Measurements from ENCODE around the gene POC1B.

DNA sequence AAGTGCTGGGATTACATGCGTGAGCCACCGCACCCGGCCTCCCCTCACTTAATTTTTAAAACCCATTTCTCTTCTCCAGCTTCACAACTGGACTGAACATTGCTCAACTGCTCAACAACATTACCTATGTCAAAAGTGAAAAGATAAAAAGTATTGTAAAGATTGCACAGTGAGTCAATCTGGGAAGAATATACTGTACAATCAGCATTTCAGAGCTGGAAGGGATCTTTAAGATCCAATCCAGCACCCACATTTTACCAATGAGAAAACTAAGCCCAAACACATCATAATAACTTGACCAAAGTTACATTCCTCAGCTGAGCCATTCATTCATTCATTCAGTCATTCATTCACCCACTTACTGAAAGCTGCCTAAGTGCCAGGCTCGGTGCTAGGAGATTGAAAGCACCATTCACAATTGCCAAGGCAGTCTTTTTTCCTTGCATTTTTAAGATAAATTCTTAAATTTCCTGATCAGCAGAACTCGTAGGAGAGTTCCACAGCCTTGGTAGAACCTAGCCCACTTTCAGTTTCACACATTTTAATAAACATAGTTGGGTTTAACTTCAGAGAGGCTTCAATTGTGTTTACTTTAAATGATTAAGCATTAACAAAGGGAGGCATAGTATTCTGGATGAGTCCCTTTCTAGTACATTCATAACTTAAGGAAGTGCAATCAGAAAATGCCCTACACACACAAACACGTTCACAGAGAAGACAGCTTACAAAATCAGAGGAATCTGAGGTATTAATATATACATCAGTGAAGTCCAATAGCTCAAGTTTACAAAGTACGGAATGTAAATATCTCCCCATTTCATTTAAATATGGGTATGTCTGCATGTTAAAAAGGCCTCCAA lies 4.3 kb downstream of the POC1B start:
- TF ChIP-seq POLR2A (IDR thresholded peaks at IDR 0.05), result no peak
- TF ChIP-seq, protein P1, sequence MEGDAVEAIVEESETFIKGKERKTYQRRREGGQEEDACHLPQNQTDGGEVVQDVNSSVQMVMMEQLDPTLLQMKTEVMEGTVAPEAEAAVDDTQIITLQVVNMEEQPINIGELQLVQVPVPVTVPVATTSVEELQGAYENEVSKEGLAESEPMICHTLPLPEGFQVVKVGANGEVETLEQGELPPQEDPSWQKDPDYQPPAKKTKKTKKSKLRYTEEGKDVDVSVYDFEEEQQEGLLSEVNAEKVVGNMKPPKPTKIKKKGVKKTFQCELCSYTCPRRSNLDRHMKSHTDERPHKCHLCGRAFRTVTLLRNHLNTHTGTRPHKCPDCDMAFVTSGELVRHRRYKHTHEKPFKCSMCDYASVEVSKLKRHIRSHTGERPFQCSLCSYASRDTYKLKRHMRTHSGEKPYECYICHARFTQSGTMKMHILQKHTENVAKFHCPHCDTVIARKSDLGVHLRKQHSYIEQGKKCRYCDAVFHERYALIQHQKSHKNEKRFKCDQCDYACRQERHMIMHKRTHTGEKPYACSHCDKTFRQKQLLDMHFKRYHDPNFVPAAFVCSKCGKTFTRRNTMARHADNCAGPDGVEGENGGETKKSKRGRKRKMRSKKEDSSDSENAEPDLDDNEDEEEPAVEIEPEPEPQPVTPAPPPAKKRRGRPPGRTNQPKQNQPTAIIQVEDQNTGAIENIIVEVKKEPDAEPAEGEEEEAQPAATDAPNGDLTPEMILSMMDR (IDR thresholded peaks at IDR 0.05), result no peak

Data from gastroesophageal sphincter (tissue), 3 donors.